DMS79 treated with DMSO at 0.1 percent for 48 hours (cell line): Measurements from ENCODE around the gene SOX1.

Experiments
- DNase-seq: peaks from one replicate; lab custom pipeline; 2025; lab: John Stamatoyannopoulos, UW

Gene SOX1

DNA sequence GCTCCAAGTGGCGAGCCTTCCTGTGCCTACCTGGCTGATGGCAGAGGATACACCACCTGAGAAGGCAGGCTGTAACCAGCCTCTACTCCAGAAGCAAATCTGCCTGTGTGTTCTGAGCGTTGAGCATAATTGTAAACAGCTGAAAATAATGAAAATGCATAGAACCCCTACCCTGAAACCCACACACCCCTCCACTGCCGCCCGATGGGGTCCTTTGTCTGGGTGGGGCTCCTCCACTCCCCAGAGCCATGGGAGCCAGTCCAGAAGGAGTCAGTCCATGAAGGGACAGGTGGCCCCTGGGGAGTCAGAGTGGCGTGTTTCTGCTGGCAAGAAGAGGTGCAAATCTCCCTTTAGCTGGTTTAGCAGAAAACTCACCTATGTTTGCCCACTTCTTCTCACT is 8.0 kb upstream of the SOX1 start:
- DNase-seq = peak; percentile 80

- DNase-seq = no peak
These were observed 7.3 kb upstream of the SOX1 start for GRCh38 chr13:112059457-112060281.

DNA sequence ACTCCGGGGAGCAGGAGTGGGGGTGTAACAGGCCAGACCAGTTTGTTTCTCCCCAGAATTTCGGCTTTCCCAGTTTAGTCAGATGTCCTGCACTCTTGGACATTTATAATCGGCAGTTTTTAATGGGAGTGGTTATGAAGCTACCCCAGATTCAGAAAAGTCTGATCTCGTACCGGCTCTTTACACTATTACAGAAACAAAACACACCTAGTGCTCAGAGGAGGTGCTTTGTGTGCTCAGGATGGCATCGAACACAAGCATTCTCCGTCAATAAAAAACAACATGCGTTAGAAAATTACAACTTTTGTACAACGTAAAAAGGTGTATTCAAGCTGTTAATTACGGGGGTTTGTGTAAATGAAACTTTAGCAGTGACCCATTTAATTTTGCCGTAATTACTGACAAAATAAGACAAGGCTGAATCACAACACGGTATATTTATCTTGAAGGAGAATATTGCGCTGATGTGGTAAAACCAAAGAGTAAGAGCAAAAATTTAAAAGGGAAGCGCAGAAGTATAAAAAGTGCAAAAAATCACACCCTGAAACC is 6.6 kb upstream of the SOX1 start:
- DNase-seq = no peak

GRCh38 chr13:112060899-112061366 is 6.0 kb upstream of the SOX1 start:
- DNase-seq = no peak

DNA sequence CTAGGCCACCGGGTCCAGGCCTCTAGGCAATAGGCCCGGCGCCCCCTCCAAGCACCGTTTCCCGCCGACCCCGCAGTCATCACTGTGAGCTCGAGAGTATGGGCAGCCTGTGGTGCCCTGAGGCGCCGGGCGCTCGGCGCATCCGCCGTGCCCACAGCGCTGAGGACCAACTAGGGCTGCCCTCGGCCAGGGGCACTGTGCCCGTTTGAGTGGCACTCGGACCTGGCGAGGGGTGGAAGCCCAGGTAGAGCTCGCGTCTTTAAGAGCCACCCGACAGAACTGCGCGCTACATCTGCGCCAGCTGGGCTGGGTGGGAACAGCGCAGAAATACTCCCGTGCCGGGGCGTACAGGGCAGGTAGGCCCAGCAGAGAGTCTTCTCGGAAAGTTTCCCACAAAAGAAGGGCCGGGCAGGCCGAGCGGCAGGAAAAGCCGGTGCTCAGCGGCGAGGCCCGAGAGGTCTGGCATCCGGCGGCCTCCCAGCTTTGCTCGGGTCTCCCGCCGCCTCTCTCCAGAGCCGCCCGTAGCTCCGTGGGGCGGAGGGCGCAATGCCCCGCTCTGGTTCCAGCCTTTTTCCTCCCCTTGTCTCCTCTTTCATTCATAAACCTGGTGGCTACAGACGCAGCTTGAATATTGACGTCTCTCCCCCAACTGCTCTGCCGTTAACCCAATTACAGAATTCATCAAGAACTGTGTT is 5.4 kb upstream of the SOX1 start:
- DNase-seq = peak; percentile 88

DNA sequence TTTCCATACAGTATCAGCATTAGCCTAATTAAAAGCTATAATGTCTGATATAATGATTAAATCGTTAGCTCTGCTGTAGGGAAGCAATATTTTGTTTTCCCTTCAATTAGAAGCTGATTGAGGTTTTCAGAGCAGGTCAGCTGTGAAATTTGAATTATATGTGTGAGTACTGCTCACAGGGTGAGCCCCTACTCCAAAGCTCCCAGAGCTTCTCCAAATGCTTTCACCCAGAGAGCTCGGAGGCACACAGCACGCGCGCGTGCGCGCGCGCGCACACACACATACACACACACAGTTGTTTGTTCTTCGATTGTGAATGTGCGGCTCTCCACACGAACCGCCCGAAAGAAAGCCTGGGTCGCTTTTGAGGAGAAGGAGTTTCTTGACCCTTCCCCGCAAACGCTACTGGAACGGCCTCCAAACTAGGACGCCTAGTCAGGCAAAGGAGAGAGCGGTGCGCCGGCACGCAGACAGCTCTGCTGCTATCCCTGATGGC is 4.8 kb upstream of the SOX1 start:
- peak; percentile 88 for DNase-seq

DNA sequence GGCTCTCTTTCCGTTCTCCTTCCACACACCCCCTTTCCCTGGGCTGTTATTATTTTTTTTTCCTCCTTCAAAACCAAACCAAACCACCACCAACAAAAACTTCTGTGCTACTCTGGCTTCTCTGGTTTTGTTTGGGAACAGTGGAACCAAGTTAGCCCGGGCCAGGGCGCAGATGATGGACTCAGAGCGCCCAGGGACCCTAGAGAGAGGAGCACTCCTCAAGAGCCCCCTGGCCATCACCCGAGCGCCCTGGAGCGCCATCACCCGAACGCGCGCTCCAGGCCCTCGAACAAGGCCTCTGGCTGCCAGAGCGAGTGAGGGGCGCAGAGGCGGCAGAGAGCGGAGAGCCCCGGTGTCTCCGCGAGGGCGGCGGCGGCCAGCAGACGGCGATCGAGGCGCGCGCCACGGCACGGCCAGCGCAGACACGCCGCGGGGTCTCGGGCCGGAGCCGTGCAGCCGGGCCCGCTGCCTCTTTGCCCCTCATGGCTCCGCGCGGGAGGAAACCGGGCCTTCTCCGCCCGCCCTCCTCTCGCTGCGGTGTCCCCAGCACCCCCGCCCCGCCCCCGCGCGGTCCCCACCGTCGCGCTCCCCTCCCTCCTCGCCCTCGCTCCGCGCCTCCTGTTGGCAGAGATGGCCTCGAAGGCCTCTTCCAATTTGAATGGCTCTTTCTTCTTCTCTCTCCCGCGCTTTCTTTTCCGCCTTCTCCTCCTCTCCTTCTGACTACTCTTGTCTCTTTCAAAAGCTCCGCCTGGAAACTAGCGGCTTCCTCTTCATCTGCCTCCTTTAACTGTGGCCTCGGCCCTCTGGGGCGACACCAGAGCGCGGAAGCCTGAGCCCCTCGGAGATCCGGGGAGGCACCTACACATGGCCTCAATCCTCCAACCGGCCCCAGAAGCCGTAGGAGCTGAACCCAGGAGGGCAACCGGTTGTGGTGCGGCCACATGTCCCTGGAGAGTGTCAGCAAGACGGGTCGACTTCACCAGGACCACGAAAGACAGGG is 4.1 kb upstream of the SOX1 start:
- no peak for DNase-seq

DNA sequence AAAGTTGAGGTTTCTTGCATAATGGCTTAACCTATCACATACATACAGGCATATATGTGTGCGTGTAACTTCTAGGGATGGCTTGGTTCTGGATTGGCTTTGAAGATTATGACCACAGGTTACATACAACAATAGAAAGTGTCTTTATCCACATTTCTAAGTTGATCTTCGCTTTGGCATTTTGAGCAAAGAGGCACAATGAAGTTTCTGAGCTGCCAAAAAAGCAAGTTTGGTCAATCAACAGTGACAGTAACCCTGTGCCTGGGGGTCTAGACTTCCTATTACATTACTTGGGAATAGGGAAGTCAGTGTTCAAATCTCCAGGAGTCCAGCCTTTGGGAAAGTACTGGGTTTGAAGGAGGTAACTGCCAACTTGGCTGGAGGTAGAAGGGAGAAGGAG is 3.1 kb upstream of the SOX1 start:
- DNase-seq = no peak

DNA sequence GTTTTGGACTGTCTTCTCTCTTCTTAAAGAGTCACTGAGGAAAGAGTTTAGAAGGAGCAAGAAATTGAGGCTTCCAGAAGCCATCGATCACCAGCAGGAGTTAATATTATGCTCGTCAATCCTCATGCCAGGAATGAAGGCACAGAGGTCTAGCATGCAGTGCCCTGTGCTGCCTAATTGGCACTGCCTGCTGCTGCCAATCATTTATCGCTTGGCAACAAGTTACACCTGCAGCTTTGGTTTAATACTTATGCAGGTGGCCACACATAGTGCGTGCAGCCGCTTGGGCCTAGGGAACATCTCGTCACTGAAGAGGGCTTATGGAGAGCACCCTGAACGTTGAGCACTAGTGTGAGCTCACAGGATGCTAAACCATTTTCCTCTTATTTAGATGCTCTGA is 2.7 kb upstream of the SOX1 start:
- DNase-seq = peak; percentile 91

- DNase-seq = peak; percentile 52
These were observed 1.5 kb upstream of the SOX1 start for GRCh38 chr13:112065521-112065866.

- peak; percentile 91 for DNase-seq
These were observed 904 bp upstream of the SOX1 start for GRCh38 chr13:112065867-112066623.

- DNase-seq = peak; percentile 99
These were observed 335 bp upstream of the SOX1 start for GRCh38 chr13:112066624-112067004.

- peak; percentile 83 for DNase-seq
These were observed 1.1 kb downstream of the SOX1 start for GRCh38 chr13:112067871-112068539.

- DNase-seq = no peak
These were observed 1.7 kb downstream of the SOX1 start for GRCh38 chr13:112068540-112069060.

DNA sequence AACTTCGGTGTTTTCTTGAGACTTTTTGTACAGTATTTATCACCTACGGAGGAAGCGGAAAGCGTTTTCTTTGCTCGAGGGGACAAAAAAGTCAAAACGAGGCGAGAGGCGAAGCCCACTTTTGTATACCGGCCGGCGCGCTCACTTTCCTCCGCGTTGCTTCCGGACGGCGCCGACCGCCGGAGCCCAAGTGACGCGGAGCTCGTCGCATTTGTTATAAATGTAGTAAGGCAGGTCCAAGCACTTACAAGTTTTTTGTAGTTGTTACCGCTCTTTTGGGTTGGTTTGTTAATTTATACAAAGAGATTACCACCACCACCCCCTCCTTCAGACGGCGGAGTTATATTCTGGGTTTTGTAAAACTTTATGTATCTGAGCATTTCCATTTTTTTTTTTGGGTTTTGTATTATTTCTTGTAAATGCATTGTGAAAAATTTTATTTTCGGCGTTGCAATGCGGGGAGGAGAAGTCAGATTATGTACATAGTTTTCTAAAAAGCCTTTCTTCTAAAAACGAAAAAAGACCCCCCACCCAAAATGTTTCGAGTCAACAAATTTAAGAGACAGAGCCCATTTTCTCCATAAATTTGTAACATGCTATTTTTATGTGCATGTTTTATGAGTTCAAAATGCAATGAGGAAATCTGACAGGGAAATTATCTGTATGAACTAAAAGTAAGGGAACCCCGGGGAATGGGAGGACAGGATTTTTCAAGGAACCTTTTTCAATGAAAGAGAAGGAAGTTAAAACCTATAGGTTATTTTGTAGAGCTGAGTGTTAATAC is 2.3 kb downstream of the SOX1 start:
- DNase-seq = peak; percentile 77

DNA sequence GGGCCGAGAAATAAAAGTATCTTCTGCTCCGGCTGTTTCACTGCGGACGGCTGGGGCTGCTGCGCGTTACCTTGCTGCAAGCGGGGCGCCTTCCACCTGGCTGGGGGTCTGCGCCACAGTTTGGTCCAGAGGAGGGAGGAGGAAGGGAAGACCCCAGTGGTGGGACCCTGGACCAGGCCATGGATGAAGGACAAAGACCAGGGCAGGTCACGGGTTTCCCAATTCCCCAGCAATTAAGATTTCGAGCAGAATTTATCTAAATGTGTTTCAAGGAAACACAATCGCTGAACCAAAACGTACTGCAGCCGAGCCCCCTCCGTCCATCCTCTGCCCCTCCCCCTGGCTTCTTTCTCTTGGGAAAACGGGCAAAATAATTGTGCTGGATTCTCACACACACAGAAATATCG is 2.9 kb downstream of the SOX1 start:
- peak; percentile 77 for DNase-seq

GRCh38 chr13:112071102-112071722 is 4.3 kb downstream of the SOX1 start:
- peak; percentile 83 for DNase-seq

- DNase-seq = peak; percentile 81
These were observed 5.0 kb downstream of the SOX1 start for GRCh38 chr13:112071723-112072533.
